ENCODE results near the gene ENPP7. TPM values are rescaled to one million over a fixed set of nuclear protein-coding genes. Genes with fewer than 3 reads are reported as not detected.
A peak's percentile ranks its signal among the peaks of the same experiment; 100 is the strongest.

ENPP7 gene
- total RNA-seq, 4 donors from 2014 or later = not detected

DNA sequence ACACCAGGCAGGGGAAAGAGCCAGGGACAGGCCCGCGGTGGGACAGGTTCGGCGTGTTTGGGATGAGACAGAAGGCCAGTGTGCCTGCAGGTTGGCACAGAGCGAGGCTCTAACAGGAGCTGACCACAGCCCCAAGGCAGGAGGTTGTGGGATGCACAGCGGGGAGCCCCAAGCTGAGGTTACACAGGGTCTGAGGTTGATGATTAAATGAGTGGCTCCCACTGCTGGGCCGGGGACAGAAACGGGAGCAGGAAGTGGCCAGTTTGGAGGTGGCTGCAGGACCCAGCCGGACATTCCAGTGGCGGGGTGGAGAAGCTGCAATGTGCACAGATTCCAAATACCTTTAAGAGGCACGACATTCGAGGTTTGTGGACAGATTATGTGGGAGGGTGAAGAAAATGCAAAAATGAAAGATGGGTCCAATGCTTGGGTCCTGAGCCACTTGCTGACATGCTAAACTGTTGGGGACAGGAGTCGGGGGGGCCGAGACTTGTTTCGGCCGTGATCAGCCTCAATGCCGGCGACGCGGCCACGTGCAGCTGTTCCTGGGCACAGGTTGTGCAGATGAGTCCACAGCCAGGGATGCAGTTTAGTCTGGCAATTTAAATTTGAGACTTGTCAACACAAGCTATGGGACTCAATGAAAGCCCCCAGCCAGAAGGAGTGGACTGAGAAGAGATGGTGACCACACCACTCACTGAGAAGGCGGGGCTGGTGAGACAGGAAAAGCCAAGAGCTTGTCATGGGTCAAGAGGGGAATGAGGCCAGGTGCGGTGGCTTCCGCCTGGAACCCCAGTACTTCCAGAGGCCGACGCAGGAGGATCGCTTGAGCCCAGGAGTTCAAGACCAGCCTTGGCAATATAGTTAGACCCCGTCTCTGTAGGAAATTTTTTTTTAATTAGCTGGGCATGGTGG is 8.7 kb downstream of the ENPP7 start:
- Histone ChIP-seq H3K9me3 (no peaks in the 10 kb centered on the region), H3K27ac (no peak overlapping the region), H3K4me1 (peaks cover 3 to 9% of the 10 kb centered on the region in 2 donors), H3K4me3 (replicated peaks in 1 of 3) (no peak overlapping the region), H3K27me3 (no peaks in the 10 kb centered on the region), H3K36me3 (no peaks in the 10 kb centered on the region)
- WGBS, 2 donors = 77 to 83% methylated on average over 28 of the region's 28 CpGs
- intact Hi-C loops (cut with DNase I) = no loop called here
- no peak for DNase-seq
- TF ChIP-seq, protein P1, sequence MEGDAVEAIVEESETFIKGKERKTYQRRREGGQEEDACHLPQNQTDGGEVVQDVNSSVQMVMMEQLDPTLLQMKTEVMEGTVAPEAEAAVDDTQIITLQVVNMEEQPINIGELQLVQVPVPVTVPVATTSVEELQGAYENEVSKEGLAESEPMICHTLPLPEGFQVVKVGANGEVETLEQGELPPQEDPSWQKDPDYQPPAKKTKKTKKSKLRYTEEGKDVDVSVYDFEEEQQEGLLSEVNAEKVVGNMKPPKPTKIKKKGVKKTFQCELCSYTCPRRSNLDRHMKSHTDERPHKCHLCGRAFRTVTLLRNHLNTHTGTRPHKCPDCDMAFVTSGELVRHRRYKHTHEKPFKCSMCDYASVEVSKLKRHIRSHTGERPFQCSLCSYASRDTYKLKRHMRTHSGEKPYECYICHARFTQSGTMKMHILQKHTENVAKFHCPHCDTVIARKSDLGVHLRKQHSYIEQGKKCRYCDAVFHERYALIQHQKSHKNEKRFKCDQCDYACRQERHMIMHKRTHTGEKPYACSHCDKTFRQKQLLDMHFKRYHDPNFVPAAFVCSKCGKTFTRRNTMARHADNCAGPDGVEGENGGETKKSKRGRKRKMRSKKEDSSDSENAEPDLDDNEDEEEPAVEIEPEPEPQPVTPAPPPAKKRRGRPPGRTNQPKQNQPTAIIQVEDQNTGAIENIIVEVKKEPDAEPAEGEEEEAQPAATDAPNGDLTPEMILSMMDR (IDR thresholded peaks at IDR 0.05) = no peak
- no peak for TF ChIP-seq POLR2A (IDR thresholded peaks at IDR 0.05)

DNA sequence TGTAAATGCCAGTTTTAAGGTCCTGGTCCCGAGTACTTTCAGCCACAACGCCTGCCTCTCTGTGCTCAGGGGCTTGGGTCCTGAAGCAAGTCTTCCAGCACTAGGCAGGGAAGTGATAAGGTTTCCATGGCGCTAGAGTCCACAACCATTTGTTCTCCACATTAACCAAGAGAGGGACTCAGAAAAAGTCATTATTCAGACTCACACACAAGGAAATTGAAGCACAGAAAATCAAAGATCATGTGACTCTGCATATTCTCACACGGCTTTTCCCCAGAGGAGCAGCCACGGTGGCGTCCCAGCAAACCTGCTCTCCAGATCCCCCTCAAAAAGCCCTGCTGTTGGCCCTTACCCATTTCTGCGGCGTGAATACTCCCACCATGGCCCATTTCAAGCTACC is 9.7 kb downstream of the ENPP7 start:
- 50 to 64% methylated on average over 8 of the region's 8 CpGs for WGBS, 2 donors
- Histone ChIP-seq H3K4me1 (peaks cover 3 to 9% of the 10 kb centered on the region in 2 donors), H3K4me3 (replicated peaks in 1 of 3) (no peak overlapping the region), H3K27ac (no peak overlapping the region), H3K9me3 (no peaks in the 10 kb centered on the region), H3K27me3 (no peaks in the 10 kb centered on the region), H3K36me3 (no peaks in the 10 kb centered on the region)
- TF ChIP-seq, protein P1 (IDR thresholded peaks at IDR 0.05) = no peak
- no peak for TF ChIP-seq POLR2A (IDR thresholded peaks at IDR 0.05)
- intact Hi-C loops (cut with DNase I) = no loop called here
- no peak for DNase-seq

GRCh38 chr17:79741401-79741750 is 10.6 kb downstream of the ENPP7 start:
- H3K4me3 ChIP-seq (replicated peaks in 1 of 3) = no peak overlapping the region
- no peak for TF ChIP-seq POLR2A (IDR thresholded peaks at IDR 0.05)
- TF ChIP-seq, protein P1 (IDR thresholded peaks at IDR 0.05) = no peak
- no peaks in the 10 kb centered on the region for H3K27me3 ChIP-seq
- 30 to 34% methylated on average over 3 to 6 of the region's 10 CpGs for WGBS, 2 donors
- intact Hi-C loops (cut with DNase I) = no loop called here
- H3K27ac ChIP-seq = no peak overlapping the region
- no peaks in the 10 kb centered on the region for H3K9me3 ChIP-seq
- no peak for DNase-seq
- H3K4me1 ChIP-seq = peaks cover 3 to 9% of the 10 kb centered on the region in 2 donors
- no peaks in the 10 kb centered on the region for H3K36me3 ChIP-seq

DNA sequence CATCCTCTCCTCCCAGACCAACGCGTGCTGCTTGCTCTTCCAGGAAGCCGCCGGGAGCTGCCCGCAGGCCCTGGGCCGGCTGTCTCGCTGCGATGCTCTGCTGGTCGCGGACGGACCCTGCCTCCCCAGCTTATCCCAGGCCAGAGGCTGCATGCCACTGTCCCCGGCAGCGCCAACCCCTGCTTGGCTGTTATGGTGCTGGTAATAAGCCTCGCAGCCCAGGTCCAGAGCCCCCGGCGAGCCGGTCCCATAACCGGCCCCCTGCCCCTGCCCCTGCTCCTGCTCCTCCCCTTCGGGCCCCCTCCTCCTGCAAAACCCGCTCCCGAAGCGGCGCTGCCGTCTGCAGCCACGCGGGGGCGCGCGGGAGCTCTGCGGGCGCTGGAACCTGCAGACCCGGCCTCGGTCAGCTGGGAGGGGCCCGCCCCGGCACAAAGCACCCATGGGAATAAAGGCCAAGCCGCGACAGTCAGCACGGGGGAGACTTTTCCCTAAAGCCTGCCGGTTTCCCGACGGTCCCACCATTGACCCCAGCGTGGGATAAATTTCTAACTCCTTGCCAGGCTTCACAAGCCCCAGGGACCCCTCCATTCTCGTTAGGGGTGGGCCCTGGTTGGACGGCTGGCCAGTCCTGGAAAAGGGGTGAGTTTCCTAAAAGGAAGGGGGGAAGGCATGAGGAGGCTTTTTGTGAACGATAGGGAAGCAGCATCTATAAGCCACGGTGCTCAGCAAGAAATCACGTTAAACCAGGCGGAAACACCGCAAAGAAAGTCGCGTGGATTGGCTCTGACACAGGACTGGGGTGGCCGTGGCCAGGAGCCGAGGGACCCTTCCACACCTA is 11.2 kb downstream of the ENPP7 start:
- no peaks in the 10 kb centered on the region for H3K9me3 ChIP-seq
- peak; percentile 70 to 71 for DNase-seq
- no peaks in the 10 kb centered on the region for H3K27me3 ChIP-seq
- H3K27ac ChIP-seq = no peak overlapping the region
- H3K4me3 ChIP-seq (replicated peaks in 1 of 3) = no peak overlapping the region
- peaks cover 5 to 15% of the 10 kb centered on the region in 2 donors for H3K4me1 ChIP-seq
- intact Hi-C loops (cut with DNase I) = no loop called here
- TF ChIP-seq POLR2A (IDR thresholded peaks at IDR 0.05) = no peak
- TF ChIP-seq, protein P1 (IDR thresholded peaks at IDR 0.05) = peak; percentile 51 to 99 (median 87)
- no peaks in the 10 kb centered on the region for H3K36me3 ChIP-seq
- whole genome bisulfite sequencing, 2 donors = 19 to 27% methylated on average over 17 to 27 of the region's 53 CpGs
